ENCODE data around the gene ADAM23.

Gene ADAM23

DNA sequence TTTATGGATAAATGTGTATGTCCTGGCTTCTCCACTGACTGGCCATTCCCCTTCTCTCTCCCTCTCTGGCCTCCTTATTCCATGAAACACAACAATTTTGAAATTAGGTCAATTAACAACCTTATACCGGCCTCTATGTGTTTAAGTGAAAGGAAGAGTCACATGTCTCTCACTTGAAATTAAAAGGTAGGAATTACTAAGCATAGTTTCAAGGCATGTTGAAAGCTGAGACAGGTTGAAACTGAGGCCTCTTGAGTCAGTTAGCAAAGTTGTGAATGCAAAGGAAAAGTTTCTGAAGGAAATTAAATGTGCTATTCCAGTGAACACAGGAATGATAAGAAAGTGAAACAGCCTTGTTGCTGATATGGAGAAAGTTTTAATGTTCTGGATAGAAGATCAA is 69.7 kb downstream of the ADAM23 start:
- DNase-seq: no peak
- no peaks in the 10 kb centered on the region for H3K4me1 Mint-ChIP-seq
- no peak overlapping the region for H3K4me3 Mint-ChIP-seq
- ATAC-seq: no peak
- no peak overlapping the region for H3K27ac Mint-ChIP-seq
- peaks cover 18% of the 10 kb centered on the region for H3K27me3 Mint-ChIP-seq
- no peaks in the 10 kb centered on the region for H3K9me3 Mint-ChIP-seq
- H3K36me3 Mint-ChIP-seq (ENCODE audit: low read depth): no peaks in the 10 kb centered on the region

DNA sequence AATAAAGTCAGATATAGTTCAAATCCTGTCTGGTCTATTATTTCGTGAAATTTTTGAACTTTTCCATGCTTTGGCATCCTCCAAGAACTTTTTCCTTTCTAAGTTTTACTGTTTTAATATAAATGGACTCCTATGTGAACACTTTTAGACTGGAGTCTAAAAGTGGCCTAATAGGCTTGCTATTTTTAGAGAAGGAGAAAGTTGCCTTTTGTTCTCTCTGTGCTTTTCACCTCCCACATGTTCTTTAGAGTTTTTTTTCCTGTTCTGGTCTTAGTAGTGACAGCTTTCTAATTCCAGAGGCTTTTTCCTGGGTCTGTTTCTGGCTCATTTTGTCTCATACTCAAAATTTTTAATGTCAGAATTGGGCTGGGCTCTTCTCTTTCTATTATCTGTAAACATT is 72.2 kb downstream of the ADAM23 start:
- no peak for ATAC-seq

GRCh38 chr2:206518997-206519396 is 75.7 kb downstream of the ADAM23 start:
- no peak for DNase-seq
- H3K4me1 Mint-ChIP-seq: no peaks in the 10 kb centered on the region
- H3K27me3 Mint-ChIP-seq: peaks cover 8% of the 10 kb centered on the region
- no peak overlapping the region for H3K27ac Mint-ChIP-seq
- no peak overlapping the region for H3K4me3 Mint-ChIP-seq
- no peaks in the 10 kb centered on the region for H3K36me3 Mint-ChIP-seq (ENCODE audit: low read depth)
- no peaks in the 10 kb centered on the region for H3K9me3 Mint-ChIP-seq
- ATAC-seq: no peak

More for the DNA sequence above, 72.2 kb downstream of the ADAM23 start:
- no peak for DNase-seq
- Mint-ChIP-seq H3K4me3 (no peak overlapping the region), H3K4me1 (no peaks in the 10 kb centered on the region), H3K36me3 (ENCODE audit: low read depth) (no peaks in the 10 kb centered on the region), H3K9me3 (no peaks in the 10 kb centered on the region), H3K27ac (no peak overlapping the region), H3K27me3 (peaks cover 16% of the 10 kb centered on the region)

DNA sequence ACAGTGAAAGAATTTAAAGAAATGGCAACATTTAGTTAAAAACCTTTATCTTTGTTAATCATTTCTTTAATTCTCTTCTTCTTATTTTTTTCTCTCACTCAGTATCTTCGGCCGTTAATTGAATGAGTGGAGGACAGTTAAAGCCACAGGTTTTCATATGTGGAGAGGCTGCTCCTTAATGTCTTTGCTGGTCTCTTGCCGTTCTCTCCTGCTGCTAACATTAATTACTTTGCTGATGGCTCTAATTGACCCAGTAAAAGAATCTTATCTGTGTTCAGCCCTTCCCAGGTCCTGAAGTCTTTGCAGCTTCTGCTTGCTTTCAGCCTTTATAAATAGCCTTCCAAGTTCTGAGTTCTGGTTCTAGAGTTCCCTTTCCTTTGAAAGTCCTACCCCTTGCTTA is 77.1 kb downstream of the ADAM23 start:
- ATAC-seq (no peak), DNase-seq (no peak)
- Mint-ChIP-seq H3K4me3 (no peak overlapping the region), H3K4me1 (no peaks in the 10 kb centered on the region), H3K9me3 (no peaks in the 10 kb centered on the region), H3K36me3 (ENCODE audit: low read depth) (no peaks in the 10 kb centered on the region), H3K27me3 (peaks cover 2% of the 10 kb centered on the region), H3K27ac (no peak overlapping the region)

- Mint-ChIP-seq H3K27me3 (peaks cover 4% of the 10 kb centered on the region), H3K9me3 (no peaks in the 10 kb centered on the region), H3K36me3 (ENCODE audit: low read depth) (no peaks in the 10 kb centered on the region), H3K27ac (no peak overlapping the region), H3K4me1 (no peaks in the 10 kb centered on the region), H3K4me3 (no peak overlapping the region)
- DNase-seq (no peak), ATAC-seq (no peak)
Observed at GRCh38 chr2:206521115-206521514, 77.8 kb downstream of the ADAM23 start.

- no peak for DNase-seq
- H3K36me3 Mint-ChIP-seq (ENCODE audit: low read depth): no peaks in the 10 kb centered on the region
- no peak overlapping the region for H3K4me3 Mint-ChIP-seq
- no peak for ATAC-seq
- no peaks in the 10 kb centered on the region for H3K4me1 Mint-ChIP-seq
- H3K9me3 Mint-ChIP-seq: no peaks in the 10 kb centered on the region
- H3K27ac Mint-ChIP-seq: no peak overlapping the region
- peaks cover 4% of the 10 kb centered on the region for H3K27me3 Mint-ChIP-seq
Observed at GRCh38 chr2:206521612-206522011, 78.3 kb downstream of the ADAM23 start.

GRCh38 chr2:206526416-206526815 is 83.1 kb downstream of the ADAM23 start:
- no peaks in the 10 kb centered on the region for H3K9me3 Mint-ChIP-seq
- no peaks in the 10 kb centered on the region for H3K36me3 Mint-ChIP-seq (ENCODE audit: low read depth)
- H3K4me3 Mint-ChIP-seq: no peak overlapping the region
- no peak for ATAC-seq
- H3K27ac Mint-ChIP-seq: no peak overlapping the region
- no peak for DNase-seq
- H3K27me3 Mint-ChIP-seq: peaks cover 6% of the 10 kb centered on the region
- peaks cover 6% of the 10 kb centered on the region for H3K4me1 Mint-ChIP-seq

GRCh38 chr2:206527153-206527552 is 83.8 kb downstream of the ADAM23 start:
- DNase-seq (no peak), ATAC-seq (no peak)
- Mint-ChIP-seq H3K9me3 (no peaks in the 10 kb centered on the region), H3K4me1 (peaks cover 6% of the 10 kb centered on the region), H3K36me3 (ENCODE audit: low read depth) (no peaks in the 10 kb centered on the region), H3K27me3 (peaks cover 7% of the 10 kb centered on the region), H3K4me3 (no peak overlapping the region), H3K27ac (no peak overlapping the region)

GRCh38 chr2:206530727-206531126 is 87.4 kb downstream of the ADAM23 start:
- Mint-ChIP-seq H3K27ac (no peak overlapping the region), H3K36me3 (ENCODE audit: low read depth) (no peaks in the 10 kb centered on the region), H3K27me3 (peaks cover 7% of the 10 kb centered on the region), H3K4me3 (peak overlapping the region; percentile 1), H3K9me3 (no peaks in the 10 kb centered on the region), H3K4me1 (peaks cover 6% of the 10 kb centered on the region)
- DNase-seq (no peak), ATAC-seq (peak; percentile 57)

DNA sequence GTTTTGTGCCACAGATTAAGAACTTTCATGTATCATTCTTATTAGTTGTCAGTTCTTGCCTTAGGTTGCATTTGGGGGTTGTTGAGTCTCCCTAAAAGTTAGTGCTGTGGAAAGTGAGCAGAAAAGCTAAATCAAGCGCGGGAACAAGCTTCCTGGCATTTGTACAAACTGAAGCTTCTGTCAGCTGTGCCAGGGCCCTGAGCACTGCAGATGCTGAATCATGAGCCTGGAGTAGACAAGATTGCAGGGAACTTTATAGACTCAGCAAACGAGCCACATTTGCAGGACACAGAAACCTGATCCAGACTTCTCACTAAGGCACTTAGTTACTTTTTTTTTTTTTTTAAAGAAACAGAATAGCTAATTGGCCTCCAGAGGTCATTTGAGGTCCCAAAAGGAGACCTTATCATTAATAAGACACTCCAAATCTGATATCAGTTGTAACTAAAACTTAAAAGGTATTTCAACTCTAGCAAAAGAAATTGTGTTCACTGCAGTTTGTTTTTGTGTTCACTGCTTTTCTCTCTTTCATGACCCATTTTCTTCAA is 88.7 kb downstream of the ADAM23 start:
- Mint-ChIP-seq H3K36me3 (ENCODE audit: low read depth) (no peaks in the 10 kb centered on the region), H3K4me1 (peaks cover 6% of the 10 kb centered on the region), H3K27me3 (peaks cover 7% of the 10 kb centered on the region), H3K4me3 (no peak overlapping the region), H3K27ac (no peak overlapping the region), H3K9me3 (no peaks in the 10 kb centered on the region)
- no peak for DNase-seq
- ATAC-seq: no peak

- H3K36me3 Mint-ChIP-seq (ENCODE audit: low read depth): no peaks in the 10 kb centered on the region
- H3K4me1 Mint-ChIP-seq: peaks cover 6% of the 10 kb centered on the region
- no peak overlapping the region for H3K4me3 Mint-ChIP-seq
- no peaks in the 10 kb centered on the region for H3K9me3 Mint-ChIP-seq
- ATAC-seq (no peak), DNase-seq (no peak)
- H3K27me3 Mint-ChIP-seq: peaks cover 7% of the 10 kb centered on the region
- no peak overlapping the region for H3K27ac Mint-ChIP-seq
Observed at GRCh38 chr2:206533977-206534376, 90.6 kb downstream of the ADAM23 start.

DNA sequence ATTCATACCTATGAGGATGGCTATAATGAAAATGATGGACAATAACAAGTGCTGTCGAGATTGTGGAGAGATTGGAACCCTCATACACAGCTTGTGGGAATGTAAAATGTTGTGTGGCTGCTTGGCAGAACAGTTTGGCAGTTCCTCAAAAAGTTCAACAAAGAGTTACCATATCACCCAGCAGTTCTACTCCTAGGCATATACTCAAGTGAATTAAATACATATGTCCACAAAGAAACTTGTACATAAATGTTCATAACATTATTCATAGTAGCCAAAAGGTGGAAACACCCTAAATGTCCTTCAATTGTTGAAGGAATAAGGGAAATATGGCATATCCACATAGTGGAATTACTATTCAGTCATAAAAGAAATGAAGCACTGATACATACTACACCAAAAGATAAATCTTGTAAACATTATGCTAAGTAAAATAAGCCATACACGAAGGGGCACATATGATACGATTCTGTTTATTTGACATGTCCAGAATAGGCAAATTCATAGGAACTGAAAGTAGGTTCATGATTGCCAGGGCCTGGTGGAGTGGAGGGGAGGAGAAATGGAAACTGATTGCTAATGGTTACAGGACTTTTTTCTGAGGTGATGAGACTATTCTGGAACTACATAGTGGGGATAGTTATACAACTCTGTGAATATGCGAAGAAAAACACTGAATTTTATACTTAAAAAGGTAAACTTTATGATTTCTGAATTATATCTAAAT is 92.1 kb downstream of the ADAM23 start:
- H3K27ac Mint-ChIP-seq: no peak overlapping the region
- H3K4me1 Mint-ChIP-seq: peaks cover 4% of the 10 kb centered on the region
- no peaks in the 10 kb centered on the region for H3K36me3 Mint-ChIP-seq (ENCODE audit: low read depth)
- H3K27me3 Mint-ChIP-seq: peaks cover 5% of the 10 kb centered on the region
- no peaks in the 10 kb centered on the region for H3K9me3 Mint-ChIP-seq
- ATAC-seq (no peak), DNase-seq (no peak)
- H3K4me3 Mint-ChIP-seq: no peak overlapping the region

- no peak overlapping the region for H3K4me3 Mint-ChIP-seq
- ATAC-seq: no peak
- no peak overlapping the region for H3K27ac Mint-ChIP-seq
Observed at GRCh38 chr2:206540757-206541156, 97.4 kb downstream of the ADAM23 start.

DNA sequence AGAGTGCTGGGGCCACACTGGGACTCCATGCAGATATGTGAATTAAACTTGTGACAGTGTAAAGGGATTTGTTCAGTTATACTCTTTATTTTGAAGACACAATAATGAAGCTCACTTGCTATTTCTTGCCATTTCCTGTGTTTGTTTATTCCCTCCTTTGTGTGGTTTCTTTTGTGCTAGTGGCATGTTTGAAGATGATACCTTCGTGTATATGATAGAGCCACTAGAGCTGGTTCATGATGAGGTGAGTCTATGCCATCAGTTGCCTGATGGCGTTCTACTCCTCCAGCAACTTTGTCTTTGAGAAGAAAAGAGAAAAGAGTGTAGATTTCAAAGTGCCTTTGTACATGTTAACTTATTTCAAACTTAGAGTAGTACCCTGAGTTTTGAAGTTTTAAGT is 99.7 kb downstream of the ADAM23 start:
- ATAC-seq: no peak
- H3K27ac Mint-ChIP-seq: no peak overlapping the region
- no peak for DNase-seq
- H3K4me3 Mint-ChIP-seq: no peak overlapping the region
- H3K4me1 Mint-ChIP-seq: peaks cover 3% of the 10 kb centered on the region
- peaks cover 3% of the 10 kb centered on the region for H3K27me3 Mint-ChIP-seq
- no peaks in the 10 kb centered on the region for H3K9me3 Mint-ChIP-seq
- H3K36me3 Mint-ChIP-seq (ENCODE audit: low read depth): no peaks in the 10 kb centered on the region

More at GRCh38 chr2:206540757-206541156, 97.4 kb downstream of the ADAM23 start:
- H3K36me3 Mint-ChIP-seq (ENCODE audit: low read depth): no peaks in the 10 kb centered on the region
- peaks cover 5% of the 10 kb centered on the region for H3K27me3 Mint-ChIP-seq
- H3K4me1 Mint-ChIP-seq: peaks cover 3% of the 10 kb centered on the region
- DNase-seq: no peak
- no peaks in the 10 kb centered on the region for H3K9me3 Mint-ChIP-seq

- Mint-ChIP-seq H3K4me3 (no peak overlapping the region), H3K27me3 (peaks cover 3% of the 10 kb centered on the region)
- no peak for DNase-seq
Observed at GRCh38 chr2:206548383-206548782, 105.1 kb downstream of the ADAM23 start.

More at GRCh38 chr2:206548383-206548782, 105.1 kb downstream of the ADAM23 start:
- Mint-ChIP-seq H3K27ac (no peak overlapping the region), H3K9me3 (no peaks in the 10 kb centered on the region), H3K4me1 (no peaks in the 10 kb centered on the region), H3K36me3 (ENCODE audit: low read depth) (no peaks in the 10 kb centered on the region)
- no peak for ATAC-seq
